Prostate gland (tissue), 2 donors: ENCODE data around the gene PIGT. TPM values are rescaled to one million over a fixed set of nuclear protein-coding genes. Genes with fewer than 3 reads are reported as not detected.

ENCODE experiments used
- DNase-seq: peaks from one replicate; pipeline ENCODE4 v3.0.0-alpha.2; 2019; ENCODE audit warnings: low spot score
- H3K27ac ChIP-seq, 2 donors: fragments of 200-600 bp; sonication (generic); 2 replicates each; pipeline ENCODE4 v1.5.1; 2017 to 2019
- H3K27me3 ChIP-seq: fragments of 200-600 bp; sonication (generic); replicated peaks from 2 replicates; pipeline ENCODE4 v1.5.1; 2019; ENCODE audit not compliant: insufficient read depth
- H3K36me3 ChIP-seq, 2 donors: fragments of 200-600 bp; sonication (generic); 1 replicate in 1 of 2; 2 replicates in 1 of 2; pipeline versions ENCODE4 v1.5.1 to v1.8.1; 2017 to 2019
- H3K4me1 ChIP-seq: fragments of 200-600 bp; sonication (generic); replicated peaks from 2 replicates; pipeline ENCODE4 v1.5.1; 2019
- H3K4me3 ChIP-seq, 2 donors: fragments of 200-600 bp; sonication (generic); 2 replicates each; pipeline ENCODE4 v1.5.1; 2017 to 2019
- H3K9me3 ChIP-seq: fragments of 200-600 bp; sonication (generic); 2 replicates; pipeline ENCODE4 v1.5.1; 2017
- POLR2A ChIP-seq: fragments of 450-650 bp; IDR thresholded peaks from one replicate; pipeline ENCODE4 v1.6.1; 2016; ENCODE audit warnings: antibody characterized with exemption, mild to moderate bottlenecking
- POLR2AphosphoS5 ChIP-seq: sonication (generic); formaldehyde crosslinking; IDR thresholded peaks from one replicate; pipeline ENCODE4 v1.6.1; 2017; ENCODE audit warnings: antibody characterized with exemption
- WGBS: methylation state at CpG from one replicate; pipeline ENCODE4 v1.1.5; 2018; 5-methylcytosine and 5-hydroxymethylcytosine counted together
- intact Hi-C: fragments of 100-400 bp; cut with DNase I; formaldehyde crosslinking; loops from one replicate; pipeline ENCODE4 v1.14.2; 2022
- total RNA-seq, 2 donors: library from RNA; depleted of rRNA; stranded (reverse); fragments of >200 nt; gene quantifications; one replicate each; pipeline ENCODE4 v1.1.0, GENCODE V29; 2016
- TF ChIP-seq, protein P1 (sequence below), 4 experiments: fragments of 200-600 bp in 2 of 4; fragments of 450-650 bp in 2 of 4; sonication (generic) in 2 of 4; IDR thresholded peaks; 1 replicate in 3 of 4; 2 replicates in 1 of 4; pipeline ENCODE4 v1.5.1; 2016 to 2019; ENCODE audit warnings: antibody characterized with exemption in 4 of 4, mild to moderate bottlenecking in 2 of 4, moderate library complexity in 2 of 4

Gene PIGT
- total RNA-seq, 2 donors from 2014 or later, result 91.8 to 136 TPM

DNA sequence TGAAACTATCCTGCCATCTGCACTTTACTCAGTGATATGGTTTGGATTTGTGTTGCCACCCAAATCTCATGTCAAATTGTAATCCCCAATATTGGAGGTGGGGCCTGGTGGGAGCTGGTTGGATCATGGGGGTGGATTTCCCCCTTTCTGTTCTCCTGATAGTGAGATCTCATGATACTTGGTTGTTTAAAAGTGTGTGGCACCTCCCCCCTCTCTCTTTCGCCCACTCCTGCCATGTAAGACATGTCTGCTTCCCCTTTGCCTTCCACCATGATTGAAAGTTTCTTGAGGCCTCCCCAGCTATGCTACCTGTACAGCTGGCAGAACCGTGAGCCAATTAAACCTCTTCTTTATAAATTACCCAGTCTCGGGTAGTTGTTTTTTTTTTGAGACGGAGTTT lies 18.0 kb downstream of the PIGT start:
- Histone ChIP-seq H3K4me1 (no peaks in the 10 kb centered on the region), H3K27me3 (no peaks in the 10 kb centered on the region), H3K4me3 (no peak overlapping the region), H3K36me3 (no peaks in the 10 kb centered on the region), H3K27ac (no peak overlapping the region), H3K9me3 (no peaks in the 10 kb centered on the region)
- TF ChIP-seq, protein P1, sequence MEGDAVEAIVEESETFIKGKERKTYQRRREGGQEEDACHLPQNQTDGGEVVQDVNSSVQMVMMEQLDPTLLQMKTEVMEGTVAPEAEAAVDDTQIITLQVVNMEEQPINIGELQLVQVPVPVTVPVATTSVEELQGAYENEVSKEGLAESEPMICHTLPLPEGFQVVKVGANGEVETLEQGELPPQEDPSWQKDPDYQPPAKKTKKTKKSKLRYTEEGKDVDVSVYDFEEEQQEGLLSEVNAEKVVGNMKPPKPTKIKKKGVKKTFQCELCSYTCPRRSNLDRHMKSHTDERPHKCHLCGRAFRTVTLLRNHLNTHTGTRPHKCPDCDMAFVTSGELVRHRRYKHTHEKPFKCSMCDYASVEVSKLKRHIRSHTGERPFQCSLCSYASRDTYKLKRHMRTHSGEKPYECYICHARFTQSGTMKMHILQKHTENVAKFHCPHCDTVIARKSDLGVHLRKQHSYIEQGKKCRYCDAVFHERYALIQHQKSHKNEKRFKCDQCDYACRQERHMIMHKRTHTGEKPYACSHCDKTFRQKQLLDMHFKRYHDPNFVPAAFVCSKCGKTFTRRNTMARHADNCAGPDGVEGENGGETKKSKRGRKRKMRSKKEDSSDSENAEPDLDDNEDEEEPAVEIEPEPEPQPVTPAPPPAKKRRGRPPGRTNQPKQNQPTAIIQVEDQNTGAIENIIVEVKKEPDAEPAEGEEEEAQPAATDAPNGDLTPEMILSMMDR (IDR thresholded peaks at IDR 0.05), result no peak
- TF ChIP-seq POLR2A (no peak), POLR2AphosphoS5 (no peak)
- intact Hi-C loops, result loop anchor here (10.0 kb wide), 1 partner anchor 341 kb away; no protein-coding TSS in a partner anchor
- DNase-seq, result no peak
- 93% methylated on average over 4 of the region's 4 CpGs for WGBS

DNA sequence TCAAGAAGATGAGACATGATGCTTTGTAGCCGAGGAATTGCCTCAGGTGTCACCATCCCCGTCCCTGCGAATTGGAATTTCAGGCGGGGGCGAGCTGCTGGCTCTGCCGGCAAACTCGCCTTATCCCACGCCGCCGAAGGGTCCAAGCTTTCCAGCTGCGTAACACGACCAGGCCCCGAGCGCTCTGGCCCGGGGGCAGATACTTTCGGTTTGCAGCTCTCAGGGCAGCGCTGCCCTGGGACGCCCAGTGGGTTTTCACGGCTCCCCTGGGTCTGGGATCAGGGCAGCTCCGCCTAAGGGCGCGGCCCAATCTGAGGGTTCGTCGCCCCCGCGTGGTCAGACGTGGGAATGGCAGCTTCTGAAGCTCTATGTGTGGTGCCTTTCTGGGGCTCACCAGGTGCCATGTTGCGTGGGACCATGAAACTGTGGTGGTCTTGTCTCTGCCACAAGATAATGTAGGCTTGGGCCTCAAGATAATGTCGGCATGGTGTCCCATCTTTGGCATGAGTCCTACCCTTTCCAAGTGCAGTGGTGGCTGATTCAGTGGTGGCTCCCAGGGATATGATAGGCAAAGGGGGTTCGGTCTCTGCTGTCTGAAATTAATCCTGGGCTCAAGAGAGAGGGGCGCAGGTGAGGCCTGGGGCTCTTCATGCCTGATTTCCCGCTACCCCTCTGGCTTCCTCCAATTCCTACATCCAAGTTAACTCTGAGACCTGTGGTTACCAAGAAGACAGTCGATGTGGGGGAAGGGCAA lies 21.0 kb downstream of the PIGT start:
- H3K36me3 ChIP-seq, result no peaks in the 10 kb centered on the region
- 10% methylated on average over 32 of the region's 33 CpGs for WGBS
- peak; percentile 79 for DNase-seq
- no peaks in the 10 kb centered on the region for H3K4me1 ChIP-seq
- peak overlapping the region; percentile 48 to 75 for H3K27ac ChIP-seq
- TF ChIP-seq POLR2A (no peak), POLR2AphosphoS5 (peak; percentile 76)
- TF ChIP-seq, protein P1 (IDR thresholded peaks at IDR 0.05), result peak; percentile 85 to 97 (median 95)
- H3K9me3 ChIP-seq, result no peaks in the 10 kb centered on the region
- peak overlapping the region; percentile 38 to 49 for H3K4me3 ChIP-seq
- intact Hi-C loops, result loop anchor here (1.0 to 10.0 kb wide), 4 partner anchors 35 to 338 kb away; no protein-coding TSS in a partner anchor
- no peaks in the 10 kb centered on the region for H3K27me3 ChIP-seq

DNA sequence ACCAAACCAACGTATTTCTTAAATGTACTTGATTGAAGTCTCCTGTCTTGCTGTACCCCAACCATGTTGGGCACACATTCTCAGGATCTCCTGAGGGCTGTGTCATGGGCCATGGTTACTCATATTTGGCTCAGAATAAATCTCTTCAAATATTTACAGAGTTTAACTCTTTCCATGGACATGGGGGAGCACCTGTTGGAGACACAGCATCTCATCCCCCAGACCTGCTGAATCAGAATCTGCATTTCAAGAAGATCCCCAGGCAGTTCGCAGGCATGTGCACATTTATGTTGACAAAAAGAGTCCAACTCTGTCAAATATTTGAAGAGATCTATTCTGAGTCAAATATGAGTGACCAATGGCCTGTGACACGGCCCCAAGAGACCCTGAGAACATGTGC lies 24.5 kb downstream of the PIGT start:
- DNase-seq, result no peak
- H3K36me3 ChIP-seq, result no peaks in the 10 kb centered on the region
- H3K9me3 ChIP-seq, result no peaks in the 10 kb centered on the region
- H3K27ac ChIP-seq, result no peak overlapping the region
- no peaks in the 10 kb centered on the region for H3K4me1 ChIP-seq
- TF ChIP-seq, protein P1 (IDR thresholded peaks at IDR 0.05), result no peak
- TF ChIP-seq POLR2A, result no peak
- no peak for TF ChIP-seq POLR2AphosphoS5
- intact Hi-C loops, result no loop called here
- no peaks in the 10 kb centered on the region for H3K27me3 ChIP-seq
- WGBS, result 89% methylated on average over 3 of the region's 3 CpGs
- H3K4me3 ChIP-seq, result no peak overlapping the region

DNA sequence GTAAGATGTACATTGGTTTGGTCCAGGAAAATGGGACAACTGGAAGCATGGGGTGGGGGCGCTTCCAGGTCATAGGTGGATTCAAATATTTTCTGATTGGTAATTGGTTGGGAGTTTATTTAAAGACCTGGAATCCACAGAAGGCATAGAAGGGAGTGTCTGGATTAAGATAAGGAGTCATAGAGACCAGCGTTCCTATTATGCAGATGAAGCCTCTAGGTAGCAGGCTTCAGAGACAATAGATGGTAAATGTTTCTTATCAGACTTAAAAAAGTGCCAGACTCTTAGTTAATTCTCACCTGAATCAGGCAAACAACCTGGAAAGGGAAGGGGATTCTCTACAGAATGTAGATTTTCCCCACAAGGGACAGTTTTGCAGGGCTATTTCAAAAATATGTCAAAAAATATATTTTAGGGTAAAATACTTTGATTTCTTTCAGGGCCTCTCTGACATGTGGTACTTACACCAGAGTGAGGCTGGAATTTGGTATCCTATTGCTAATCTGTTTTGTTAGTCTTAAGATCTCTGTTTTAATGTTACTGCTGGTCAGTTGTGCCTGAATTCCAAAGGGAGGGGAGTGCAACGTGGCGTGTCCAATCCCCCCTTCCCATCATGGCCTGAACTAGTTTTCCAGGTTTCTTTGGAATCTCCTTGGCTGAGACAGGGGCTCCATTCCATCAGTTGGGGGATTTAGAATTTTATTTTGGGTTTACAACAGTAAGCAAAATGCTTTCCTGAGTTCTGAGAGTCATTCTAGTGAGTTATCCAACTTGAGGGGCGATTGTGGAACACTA lies 25.1 kb downstream of the PIGT start:
- Histone ChIP-seq H3K9me3 (no peaks in the 10 kb centered on the region), H3K36me3 (no peaks in the 10 kb centered on the region), H3K4me1 (no peaks in the 10 kb centered on the region), H3K27ac (no peak overlapping the region), H3K4me3 (no peak overlapping the region), H3K27me3 (no peaks in the 10 kb centered on the region)
- TF ChIP-seq, protein P1 (IDR thresholded peaks at IDR 0.05), result no peak
- TF ChIP-seq POLR2AphosphoS5, result no peak
- DNase-seq, result no peak
- WGBS, result 64% methylated on average over 5 of the region's 5 CpGs
- intact Hi-C loops, result no loop called here
